ENCODE results near the gene AMPD3. TPM values are rescaled to one million over a fixed set of nuclear protein-coding genes. Genes with fewer than 3 reads are reported as not detected.

The AMPD3 gene
- total RNA-seq, 1 donor from 2014 or later: 6.8 TPM

- Mint-ChIP-seq H3K27ac (no peak overlapping the region), H3K27me3 (ENCODE audit: low read depth) (no peaks in the 10 kb centered on the region), H3K4me3 (no peak overlapping the region), H3K4me1 (no peaks in the 10 kb centered on the region), H3K9me3 (no peaks in the 10 kb centered on the region), H3K36me3 (peaks cover 16% of the 10 kb centered on the region)
- no peak for TF ChIP-seq CTCF (IDR thresholded peaks at IDR 0.05; ENCODE audit: unreplicated experiment)
- DNase-seq (ENCODE audit: low spot score in 2 of 2, unreplicated experiment in 2 of 2): no peak
Measured at GRCh38 chr11:10499874-10500601, 45.0 kb downstream of the AMPD3 start.

- Mint-ChIP-seq H3K9me3 (no peaks in the 10 kb centered on the region), H3K4me3 (no peak overlapping the region), H3K27ac (no peak overlapping the region), H3K27me3 (ENCODE audit: low read depth) (no peaks in the 10 kb centered on the region), H3K4me1 (no peaks in the 10 kb centered on the region), H3K36me3 (peaks cover 16% of the 10 kb centered on the region)
- DNase-seq (ENCODE audit: low spot score in 2 of 2, unreplicated experiment in 2 of 2): no peak
- no peak for TF ChIP-seq CTCF (IDR thresholded peaks at IDR 0.05; ENCODE audit: unreplicated experiment)
Measured at GRCh38 chr11:10500757-10501684, 46.0 kb downstream of the AMPD3 start.

- Mint-ChIP-seq H3K4me1 (no peaks in the 10 kb centered on the region), H3K4me3 (no peak overlapping the region), H3K27ac (no peak overlapping the region), H3K27me3 (ENCODE audit: low read depth) (no peaks in the 10 kb centered on the region), H3K9me3 (no peaks in the 10 kb centered on the region), H3K36me3 (peaks cover 9% of the 10 kb centered on the region)
- DNase-seq (ENCODE audit: low spot score in 2 of 2, unreplicated experiment in 2 of 2): no peak
- TF ChIP-seq CTCF (IDR thresholded peaks at IDR 0.05; ENCODE audit: unreplicated experiment): no peak
Measured at GRCh38 chr11:10502065-10502680, 47.1 kb downstream of the AMPD3 start.

GRCh38 chr11:10502770-10503169, 47.7 kb downstream of the AMPD3 start:
- no peak overlapping the region for H3K4me3 Mint-ChIP-seq
- no peaks in the 10 kb centered on the region for H3K4me1 Mint-ChIP-seq
- H3K9me3 Mint-ChIP-seq: no peaks in the 10 kb centered on the region
- no peak overlapping the region for H3K27ac Mint-ChIP-seq
- no peak for DNase-seq (ENCODE audit: low spot score in 2 of 2, unreplicated experiment in 2 of 2)
- peaks cover 9% of the 10 kb centered on the region for H3K36me3 Mint-ChIP-seq
- no peak for TF ChIP-seq CTCF (IDR thresholded peaks at IDR 0.05; ENCODE audit: unreplicated experiment)
- no peaks in the 10 kb centered on the region for H3K27me3 Mint-ChIP-seq (ENCODE audit: low read depth)

GRCh38 chr11:10503221-10503620, 48.2 kb downstream of the AMPD3 start:
- no peak for DNase-seq (ENCODE audit: low spot score in 2 of 2, unreplicated experiment in 2 of 2)
- H3K27ac Mint-ChIP-seq: no peak overlapping the region
- no peaks in the 10 kb centered on the region for H3K27me3 Mint-ChIP-seq (ENCODE audit: low read depth)
- no peak overlapping the region for H3K4me3 Mint-ChIP-seq
- no peaks in the 10 kb centered on the region for H3K4me1 Mint-ChIP-seq
- H3K9me3 Mint-ChIP-seq: no peaks in the 10 kb centered on the region
- no peak for TF ChIP-seq CTCF (IDR thresholded peaks at IDR 0.05; ENCODE audit: unreplicated experiment)
- H3K36me3 Mint-ChIP-seq: peaks cover 9% of the 10 kb centered on the region

Measured in mesothelial cell of epicardium (in vitro differentiated cells).